HEK293T (cell line): ENCODE measurements around the gene LMO7.

Experiments used
- CTCF ChIA-PET: fragments of 350-600 bp; formaldehyde crosslinking; extraction: SDS; loops from one replicate; lab custom pipeline; 2021; ENCODE audit warnings: antibody characterized with exemption, inconsistent platforms; lab: Yijun Ruan, JAX
- POLR2A ChIA-PET: fragments of 350-600 bp; formaldehyde crosslinking; extraction: SDS; loops from one replicate; lab custom pipeline; 2020; ENCODE audit warnings: antibody characterized with exemption, inconsistent platforms; lab: Yijun Ruan, JAX
- DNase-seq: peaks from one replicate; pipeline ENCODE4 v3.0.0; 2012; ENCODE audit warnings: mixed read lengths; ENCODE audit errors: extremely low spot score
- ARNT ChIP-seq: fragments of 450-650 bp; IDR thresholded peaks from 2 replicates; pipeline ENCODE4 v1.6.1; 2017; ENCODE audit warnings: mild to moderate bottlenecking
- BHLHE40 ChIP-seq: fragments of 450-650 bp; IDR thresholded peaks from 2 replicates; pipeline ENCODE4 v1.6.1; 2016; ENCODE audit warnings: mild to moderate bottlenecking, moderate library complexity, borderline replicate concordance
- CTBP1 ChIP-seq: fragments of 450-650 bp; IDR thresholded peaks from 2 replicates; pipeline ENCODE4 v1.6.1; 2016; ENCODE audit warnings: borderline replicate concordance
- ELF4 ChIP-seq: fragments of 450-650 bp; IDR thresholded peaks from 2 replicates; pipeline ENCODE4 v1.6.1; 2017; ENCODE audit warnings: antibody characterized with exemption
- FOXA1 ChIP-seq: fragments of 450-650 bp; IDR thresholded peaks from 2 replicates; pipeline ENCODE4 v1.6.1; 2016; ENCODE audit warnings: mild to moderate bottlenecking
- FOXK2 ChIP-seq: fragments of 450-650 bp; IDR thresholded peaks from 2 replicates; pipeline ENCODE4 v1.6.1; 2016; ENCODE audit warnings: mild to moderate bottlenecking
- FOXM1 ChIP-seq: fragments of 450-650 bp; IDR thresholded peaks from 2 replicates; pipeline ENCODE4 v1.6.1; 2017; ENCODE audit warnings: mild to moderate bottlenecking, borderline replicate concordance
- HDGF ChIP-seq: fragments of 450-650 bp; IDR thresholded peaks from 2 replicates; pipeline ENCODE4 v1.6.1; 2017; ENCODE audit warnings: antibody characterized with exemption, borderline replicate concordance
- L3MBTL2 ChIP-seq: fragments of 450-650 bp; conservative IDR thresholded peaks from 2 replicates; pipeline ENCODE4 v1.6.1; 2016; ENCODE audit warnings: mild to moderate bottlenecking
- LEF1 ChIP-seq: fragments of 450-650 bp; IDR thresholded peaks from 2 replicates; pipeline ENCODE4 v1.6.1; 2017; ENCODE audit warnings: mild to moderate bottlenecking, borderline replicate concordance
- NFRKB ChIP-seq: fragments of 450-650 bp; IDR thresholded peaks from 2 replicates; pipeline ENCODE4 v1.6.1; 2016; ENCODE audit warnings: mild to moderate bottlenecking, moderate library complexity
- SP1 ChIP-seq: fragments of 450-650 bp; IDR thresholded peaks from 2 replicates; pipeline ENCODE4 v1.6.1; 2017
- SUZ12 ChIP-seq: fragments of 450-650 bp; IDR thresholded peaks from 2 replicates; pipeline ENCODE4 v1.6.1; 2016; ENCODE audit warnings: mild to moderate bottlenecking
- TARDBP ChIP-seq: fragments of 450-650 bp; IDR thresholded peaks from 2 replicates; pipeline ENCODE4 v1.6.1; 2016
- ZNF384 ChIP-seq: fragments of 450-650 bp; IDR thresholded peaks from 2 replicates; pipeline ENCODE4 v1.6.1; 2016
- TF ChIP-seq, protein P1 (sequence below): fragments of 450-650 bp; IDR thresholded peaks from 2 replicates; pipeline ENCODE4 v1.6.1; 2016

Gene LMO7

DNA sequence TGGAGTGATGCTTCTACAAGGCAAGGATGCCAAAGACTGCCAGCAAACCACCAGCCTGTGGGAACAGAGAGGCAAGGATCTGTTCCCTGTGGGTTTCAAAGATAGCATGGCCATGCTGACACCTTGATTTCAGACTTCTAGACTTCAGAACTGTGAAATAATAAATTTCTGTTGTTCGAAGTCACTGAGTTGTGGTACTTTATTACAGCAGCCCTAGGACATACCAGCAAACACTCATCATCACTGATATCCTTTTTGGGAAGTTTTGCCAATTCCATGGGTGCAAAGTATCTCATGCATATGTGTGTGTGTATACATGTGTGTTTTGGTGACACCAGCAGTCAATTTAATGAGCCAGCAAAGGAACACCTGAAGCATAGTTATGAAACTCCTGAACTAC lies 21.0 kb downstream of the LMO7 start:
- CTCF ChIA-PET = no interaction called here
- POLR2A ChIA-PET = no interaction called here
- TF ChIP-seq FOXA1 = no peak
- no peak for TF ChIP-seq ELF4
- no peak for TF ChIP-seq NFRKB
- no peak for TF ChIP-seq FOXM1
- TF ChIP-seq, protein P1, sequence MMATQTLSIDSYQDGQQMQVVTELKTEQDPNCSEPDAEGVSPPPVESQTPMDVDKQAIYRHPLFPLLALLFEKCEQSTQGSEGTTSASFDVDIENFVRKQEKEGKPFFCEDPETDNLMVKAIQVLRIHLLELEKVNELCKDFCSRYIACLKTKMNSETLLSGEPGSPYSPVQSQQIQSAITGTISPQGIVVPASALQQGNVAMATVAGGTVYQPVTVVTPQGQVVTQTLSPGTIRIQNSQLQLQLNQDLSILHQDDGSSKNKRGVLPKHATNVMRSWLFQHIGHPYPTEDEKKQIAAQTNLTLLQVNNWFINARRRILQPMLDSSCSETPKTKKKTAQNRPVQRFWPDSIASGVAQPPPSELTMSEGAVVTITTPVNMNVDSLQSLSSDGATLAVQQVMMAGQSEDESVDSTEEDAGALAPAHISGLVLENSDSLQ = no peak
- TF ChIP-seq L3MBTL2 = no peak
- no peak for DNase-seq

DNA sequence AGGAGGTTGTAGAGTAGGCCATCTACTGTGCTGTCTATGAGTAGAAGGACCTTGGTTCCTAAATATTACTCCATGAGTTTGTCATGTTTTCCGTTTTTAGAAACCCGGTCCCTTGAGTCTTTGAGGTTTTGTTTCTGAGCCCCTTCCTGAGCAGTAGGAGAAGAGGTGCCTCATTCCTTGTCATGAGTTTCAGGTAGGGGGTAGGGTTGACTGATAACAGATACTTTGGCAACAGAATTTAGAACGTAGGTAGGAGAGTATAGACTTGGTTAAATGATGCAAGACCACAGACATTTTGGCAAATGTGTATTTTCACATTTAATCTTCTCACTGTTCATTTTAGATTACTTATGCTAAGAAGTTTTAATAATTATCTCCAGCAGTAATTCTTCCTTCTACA lies 24.6 kb downstream of the LMO7 start:
- TF ChIP-seq LEF1 = no peak
- TF ChIP-seq ARNT = no peak
- TF ChIP-seq, protein P1 = no peak
- TF ChIP-seq BHLHE40 = no peak

DNA sequence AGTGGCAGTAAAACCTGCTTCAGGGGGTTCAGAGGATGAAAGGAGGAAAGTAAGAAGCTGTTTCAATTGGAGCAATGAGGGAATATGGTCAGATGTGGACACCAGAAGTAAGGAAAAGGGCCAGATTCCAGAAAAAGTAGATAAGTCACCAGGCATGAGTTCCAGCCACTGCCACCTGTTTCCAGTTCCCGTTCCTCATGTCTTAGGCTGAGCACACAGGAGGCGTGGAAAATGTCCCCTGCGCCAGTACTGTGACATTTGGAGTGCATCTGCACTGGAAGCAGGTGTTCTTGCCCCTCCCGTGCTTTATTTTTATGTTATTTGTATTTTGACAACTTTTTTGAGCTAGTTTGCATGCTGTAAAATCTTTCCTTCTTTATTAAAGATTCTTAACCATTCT lies 25.3 kb downstream of the LMO7 start:
- TF ChIP-seq ZNF384 (no peak), CTBP1 (no peak), FOXM1 (no peak), FOXK2 (no peak), HDGF (no peak)
- ChIA-PET POLR2A (no interaction called here), CTCF (interaction anchor here (0.6 kb wide), 2 partner anchors 1342 to 1355 kb away, joined by 4 to 5 read pairs; no protein-coding TSS in a partner anchor)
- DNase-seq = no peak

More for the DNA sequence above, 24.6 kb downstream of the LMO7 start:
- ChIA-PET CTCF (no interaction called here), POLR2A (no interaction called here)
- no peak for DNase-seq

DNA sequence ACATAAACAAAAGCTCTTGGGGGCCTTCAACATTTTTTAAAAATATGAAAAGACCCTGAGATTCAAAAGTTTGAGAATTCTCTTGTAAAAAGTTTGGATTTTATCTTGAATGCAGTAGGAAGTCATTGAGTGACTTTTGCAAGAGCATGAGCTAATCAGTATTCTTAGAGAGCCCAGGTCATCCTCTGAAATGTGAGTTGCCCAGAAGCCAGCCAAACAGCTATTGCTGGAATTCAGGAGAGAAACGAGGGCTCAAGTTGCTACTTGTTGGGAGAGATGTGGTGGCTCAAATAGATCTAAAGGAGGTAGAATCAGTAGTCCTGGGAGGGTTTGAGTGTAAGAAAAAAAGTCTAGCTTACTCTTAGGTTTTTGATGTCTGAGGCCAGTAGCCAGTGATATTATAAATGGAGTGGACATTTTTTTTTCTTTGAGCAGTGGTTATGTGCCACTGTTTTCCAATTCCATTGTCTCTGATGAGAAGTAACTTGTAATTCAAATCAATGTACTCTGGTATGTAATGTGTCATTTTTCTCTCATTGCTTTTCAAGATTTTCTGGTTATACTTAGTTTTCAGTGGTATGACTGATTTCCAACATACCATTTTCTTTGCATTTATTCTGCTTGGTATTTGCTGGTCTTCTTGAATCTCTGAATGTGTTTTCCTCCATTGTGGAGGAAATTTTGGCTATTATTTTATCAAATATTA lies 30.7 kb downstream of the LMO7 start:
- ChIA-PET CTCF (interaction anchor here (0.7 to 3.7 kb wide), 3 partner anchors 8 to 29 kb away, joined by 3 to 14 read pairs (median 3); no protein-coding TSS in a partner anchor), POLR2A (no interaction called here)
- no peak for DNase-seq
- TF ChIP-seq L3MBTL2 (no peak), ZNF384 (no peak), LEF1 (no peak), ARNT (no peak), CTBP1 (no peak), SP1 (no peak)

DNA sequence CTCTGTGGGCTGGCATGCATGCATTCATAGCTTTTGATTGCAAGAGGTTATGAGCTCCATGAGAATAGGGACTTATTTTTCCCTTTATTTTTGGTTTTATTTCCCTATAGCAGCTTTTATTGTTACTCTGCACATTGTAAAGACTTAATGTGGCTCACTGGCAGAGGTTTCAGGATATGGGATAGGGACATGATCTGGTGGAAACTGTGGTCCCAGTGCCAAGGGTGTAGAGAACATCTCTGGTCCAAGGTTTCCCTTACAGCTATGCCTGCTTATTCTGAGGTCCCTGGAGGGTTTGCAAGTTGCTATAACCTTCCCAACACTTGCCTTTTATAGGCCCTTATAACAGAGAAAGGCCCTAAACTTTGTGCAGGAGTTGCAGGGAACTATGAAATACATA lies 33.6 kb downstream of the LMO7 start:
- POLR2A ChIA-PET = no interaction called here
- CTCF ChIA-PET = interaction anchor here (0.8 kb wide), 1 partner anchor 26 kb away, joined by 4 read pairs; no protein-coding TSS in a partner anchor
- DNase-seq = no peak
- TF ChIP-seq FOXK2 = no peak
- no peak for TF ChIP-seq HDGF
- no peak for TF ChIP-seq SUZ12
- TF ChIP-seq NFRKB = no peak
- TF ChIP-seq ARNT = no peak

DNA sequence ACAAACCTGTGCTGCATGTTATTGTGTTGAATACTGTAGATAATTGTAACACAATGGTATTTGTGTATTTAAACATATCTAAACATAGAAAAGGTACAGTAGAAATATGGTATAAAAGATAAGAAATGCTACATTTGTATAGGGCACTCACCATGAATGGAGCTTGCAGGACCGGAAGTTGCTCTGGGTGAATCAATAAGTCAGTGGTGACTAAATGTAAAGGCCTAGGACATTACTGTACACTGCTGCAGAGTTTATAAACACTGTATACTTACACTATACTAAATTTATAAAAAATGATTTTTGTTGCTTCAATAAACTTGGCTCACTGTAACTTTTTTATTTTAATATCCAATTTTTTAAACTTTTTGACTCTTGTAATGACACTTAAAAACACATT lies 34.4 kb downstream of the LMO7 start:
- DNase-seq = no peak
- TF ChIP-seq FOXK2 (no peak), L3MBTL2 (no peak), BHLHE40 (no peak), ELF4 (no peak), FOXA1 (no peak), SUZ12 (no peak), NFRKB (no peak), HDGF (no peak), TARDBP (no peak), SP1 (no peak), ARNT (no peak), LEF1 (no peak), CTBP1 (no peak), ZNF384 (no peak)
- TF ChIP-seq, protein P1 = no peak
- CTCF ChIA-PET = interaction anchor here (0.6 to 0.9 kb wide), 3 partner anchors 26 to 1085 kb away, joined by 3 to 4 read pairs (median 3); no protein-coding TSS in a partner anchor
- POLR2A ChIA-PET = no interaction called here

DNA sequence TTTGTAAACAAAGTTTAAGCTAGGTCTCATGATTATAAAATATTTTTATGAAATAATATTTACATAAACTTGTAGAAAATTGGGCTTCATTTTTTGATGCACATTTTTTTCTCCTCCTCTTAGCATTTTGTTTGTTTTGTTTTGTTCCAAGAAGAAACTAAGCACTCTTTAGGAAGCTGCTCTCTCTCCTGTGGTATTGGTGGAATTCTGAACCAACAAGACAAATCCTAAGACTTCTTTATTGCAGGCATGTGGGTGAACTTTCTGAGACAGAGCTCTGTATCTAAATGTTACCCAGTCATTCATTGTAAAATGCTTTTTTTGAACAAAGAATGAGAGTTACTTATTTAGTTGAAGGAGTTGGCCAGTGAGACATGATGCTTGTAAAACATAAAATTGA lies 39.3 kb downstream of the LMO7 start:
- no peak for TF ChIP-seq FOXK2
- no peak for TF ChIP-seq FOXM1
- TF ChIP-seq TARDBP = no peak
- TF ChIP-seq LEF1 = no peak
- no peak for TF ChIP-seq BHLHE40
- no peak for TF ChIP-seq CTBP1
- no peak for TF ChIP-seq SUZ12
- TF ChIP-seq NFRKB = no peak
- ChIA-PET CTCF (interaction anchor here (0.7 to 6.5 kb wide), 4 partner anchors 9 to 85 kb away, joined by 3 to 34 read pairs (median 4); no protein-coding TSS in a partner anchor), POLR2A (no interaction called here)
- DNase-seq = no peak
